ENCODE results near the gene AAR2.

The AAR2 gene

DNA sequence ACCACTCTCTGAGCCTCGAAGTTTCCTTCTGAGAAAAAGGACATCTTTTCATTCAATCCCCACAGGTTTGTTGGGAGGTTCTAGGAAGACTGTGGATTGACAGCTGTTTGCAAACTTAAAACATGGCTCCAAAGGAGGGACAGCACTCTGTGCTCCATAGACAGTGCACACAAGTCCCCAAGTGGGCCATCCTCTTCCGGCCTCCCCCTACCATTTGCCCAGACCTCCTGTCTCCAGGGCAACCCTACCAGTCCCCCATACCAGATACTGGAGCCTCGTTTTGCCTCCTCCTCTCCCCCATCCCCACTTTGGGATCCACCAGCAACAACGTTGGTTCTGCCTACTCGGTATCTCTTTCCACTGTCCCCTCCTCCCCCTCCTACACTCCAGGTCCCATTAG is 61.4 kb downstream of the AAR2 start:
- Histone ChIP-seq H3K4me3 (replicated peaks; ENCODE audit: insufficient read depth, low read length) (no peak overlapping the region), H3K27me3 (ENCODE audit: insufficient read depth, poor library complexity, severe bottlenecking) (peaks cover 6% of the 10 kb centered on the region), H3K27ac (replicated peaks) (no peak overlapping the region)
- TF ChIP-seq, protein P1, sequence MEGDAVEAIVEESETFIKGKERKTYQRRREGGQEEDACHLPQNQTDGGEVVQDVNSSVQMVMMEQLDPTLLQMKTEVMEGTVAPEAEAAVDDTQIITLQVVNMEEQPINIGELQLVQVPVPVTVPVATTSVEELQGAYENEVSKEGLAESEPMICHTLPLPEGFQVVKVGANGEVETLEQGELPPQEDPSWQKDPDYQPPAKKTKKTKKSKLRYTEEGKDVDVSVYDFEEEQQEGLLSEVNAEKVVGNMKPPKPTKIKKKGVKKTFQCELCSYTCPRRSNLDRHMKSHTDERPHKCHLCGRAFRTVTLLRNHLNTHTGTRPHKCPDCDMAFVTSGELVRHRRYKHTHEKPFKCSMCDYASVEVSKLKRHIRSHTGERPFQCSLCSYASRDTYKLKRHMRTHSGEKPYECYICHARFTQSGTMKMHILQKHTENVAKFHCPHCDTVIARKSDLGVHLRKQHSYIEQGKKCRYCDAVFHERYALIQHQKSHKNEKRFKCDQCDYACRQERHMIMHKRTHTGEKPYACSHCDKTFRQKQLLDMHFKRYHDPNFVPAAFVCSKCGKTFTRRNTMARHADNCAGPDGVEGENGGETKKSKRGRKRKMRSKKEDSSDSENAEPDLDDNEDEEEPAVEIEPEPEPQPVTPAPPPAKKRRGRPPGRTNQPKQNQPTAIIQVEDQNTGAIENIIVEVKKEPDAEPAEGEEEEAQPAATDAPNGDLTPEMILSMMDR (IDR thresholded peaks at IDR 0.05; ENCODE audit: insufficient read depth, low read length), result no peak
- TF ChIP-seq POLR2AphosphoS5 (IDR thresholded peaks at IDR 0.05; ENCODE audit: low read depth), result no peak
- TF ChIP-seq GABPA (IDR thresholded peaks at IDR 0.05; ENCODE audit: low read depth), result no peak
- DNase-seq (ENCODE audit: low read depth in 1 of 2, low spot score in 1 of 2), result no peak

DNA sequence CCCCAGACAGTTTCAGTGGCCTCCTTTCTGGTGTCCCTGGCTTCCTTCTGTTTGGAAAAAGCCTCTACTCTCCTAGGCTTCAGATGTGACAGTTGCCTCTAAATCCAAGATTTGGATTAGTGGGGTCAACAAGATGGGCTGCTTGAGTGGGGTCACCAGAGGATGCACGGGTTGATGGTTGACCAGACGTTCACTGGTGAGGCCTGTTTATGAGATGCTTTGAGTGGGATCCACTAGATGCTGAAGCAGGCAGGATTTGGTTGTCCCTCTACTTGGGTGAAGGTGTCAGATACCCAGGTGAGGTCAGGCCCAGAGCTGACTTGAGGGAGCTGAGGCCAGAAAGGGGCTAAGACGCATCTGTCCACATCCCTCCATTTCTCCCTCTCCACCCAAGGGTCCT is 61.8 kb downstream of the AAR2 start:
- no peak for DNase-seq (ENCODE audit: low read depth in 1 of 2, low spot score in 1 of 2)
- no peak for TF ChIP-seq POLR2AphosphoS5 (IDR thresholded peaks at IDR 0.05; ENCODE audit: low read depth)
- no peak for TF ChIP-seq GABPA (IDR thresholded peaks at IDR 0.05; ENCODE audit: low read depth)
- TF ChIP-seq, protein P1 (IDR thresholded peaks at IDR 0.05; ENCODE audit: insufficient read depth, low read length), result no peak
- TF ChIP-seq, protein P2, sequence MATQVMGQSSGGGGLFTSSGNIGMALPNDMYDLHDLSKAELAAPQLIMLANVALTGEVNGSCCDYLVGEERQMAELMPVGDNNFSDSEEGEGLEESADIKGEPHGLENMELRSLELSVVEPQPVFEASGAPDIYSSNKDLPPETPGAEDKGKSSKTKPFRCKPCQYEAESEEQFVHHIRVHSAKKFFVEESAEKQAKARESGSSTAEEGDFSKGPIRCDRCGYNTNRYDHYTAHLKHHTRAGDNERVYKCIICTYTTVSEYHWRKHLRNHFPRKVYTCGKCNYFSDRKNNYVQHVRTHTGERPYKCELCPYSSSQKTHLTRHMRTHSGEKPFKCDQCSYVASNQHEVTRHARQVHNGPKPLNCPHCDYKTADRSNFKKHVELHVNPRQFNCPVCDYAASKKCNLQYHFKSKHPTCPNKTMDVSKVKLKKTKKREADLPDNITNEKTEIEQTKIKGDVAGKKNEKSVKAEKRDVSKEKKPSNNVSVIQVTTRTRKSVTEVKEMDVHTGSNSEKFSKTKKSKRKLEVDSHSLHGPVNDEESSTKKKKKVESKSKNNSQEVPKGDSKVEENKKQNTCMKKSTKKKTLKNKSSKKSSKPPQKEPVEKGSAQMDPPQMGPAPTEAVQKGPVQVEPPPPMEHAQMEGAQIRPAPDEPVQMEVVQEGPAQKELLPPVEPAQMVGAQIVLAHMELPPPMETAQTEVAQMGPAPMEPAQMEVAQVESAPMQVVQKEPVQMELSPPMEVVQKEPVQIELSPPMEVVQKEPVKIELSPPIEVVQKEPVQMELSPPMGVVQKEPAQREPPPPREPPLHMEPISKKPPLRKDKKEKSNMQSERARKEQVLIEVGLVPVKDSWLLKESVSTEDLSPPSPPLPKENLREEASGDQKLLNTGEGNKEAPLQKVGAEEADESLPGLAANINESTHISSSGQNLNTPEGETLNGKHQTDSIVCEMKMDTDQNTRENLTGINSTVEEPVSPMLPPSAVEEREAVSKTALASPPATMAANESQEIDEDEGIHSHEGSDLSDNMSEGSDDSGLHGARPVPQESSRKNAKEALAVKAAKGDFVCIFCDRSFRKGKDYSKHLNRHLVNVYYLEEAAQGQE (IDR thresholded peaks at IDR 0.05; ENCODE audit: insufficient replicate concordance, low read depth), result no peak
- TF ChIP-seq SPI1 (IDR thresholded peaks at IDR 0.05; ENCODE audit: borderline replicate concordance, low read depth), result no peak
- Histone ChIP-seq H3K27me3 (ENCODE audit: insufficient read depth, poor library complexity, severe bottlenecking) (peaks cover 9% of the 10 kb centered on the region), H3K4me3 (replicated peaks; ENCODE audit: insufficient read depth, low read length) (no peak overlapping the region), H3K27ac (replicated peaks) (no peak overlapping the region)

DNA sequence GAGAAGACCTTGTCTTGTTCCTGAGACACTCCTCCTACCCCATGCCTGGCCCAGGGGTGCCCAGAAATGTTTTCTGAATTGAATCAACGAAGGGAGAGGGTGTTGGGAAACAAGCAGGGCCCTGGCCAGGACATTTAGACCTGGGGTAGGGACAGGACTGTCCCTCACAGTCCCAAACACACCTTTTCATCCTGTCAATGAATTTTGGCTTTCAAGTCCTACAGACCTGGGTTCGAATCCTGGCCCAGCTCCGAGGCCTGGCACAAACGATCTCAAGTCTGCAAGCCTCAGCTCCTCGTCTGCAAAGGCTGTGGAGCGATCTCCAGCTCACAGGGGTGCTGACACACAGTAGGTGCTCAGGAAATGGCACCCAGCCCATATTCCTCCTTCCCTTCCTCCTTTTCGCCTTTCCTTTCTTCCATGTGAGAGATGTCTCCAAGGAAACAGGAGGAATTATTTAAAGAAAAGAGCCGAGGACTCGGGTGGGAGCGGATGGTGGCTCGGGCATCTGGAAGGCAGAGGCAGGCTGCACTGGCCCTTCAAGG is 62.6 kb downstream of the AAR2 start:
- Histone ChIP-seq H3K27ac (replicated peaks) (no peak overlapping the region), H3K27me3 (ENCODE audit: insufficient read depth, poor library complexity, severe bottlenecking) (peaks cover 12% of the 10 kb centered on the region), H3K4me3 (replicated peaks; ENCODE audit: insufficient read depth, low read length) (no peak overlapping the region)
- DNase-seq (ENCODE audit: low read depth in 1 of 2, low spot score in 1 of 2), result no peak
- no peak for TF ChIP-seq GABPA (IDR thresholded peaks at IDR 0.05; ENCODE audit: low read depth)
- no peak for TF ChIP-seq POLR2AphosphoS5 (IDR thresholded peaks at IDR 0.05; ENCODE audit: low read depth)
- no peak for TF ChIP-seq SPI1 (IDR thresholded peaks at IDR 0.05; ENCODE audit: borderline replicate concordance, low read depth)
- TF ChIP-seq, protein P2 (IDR thresholded peaks at IDR 0.05; ENCODE audit: insufficient replicate concordance, low read depth), result no peak
- TF ChIP-seq, protein P1 (IDR thresholded peaks at IDR 0.05; ENCODE audit: insufficient read depth, low read length), result no peak

DNA sequence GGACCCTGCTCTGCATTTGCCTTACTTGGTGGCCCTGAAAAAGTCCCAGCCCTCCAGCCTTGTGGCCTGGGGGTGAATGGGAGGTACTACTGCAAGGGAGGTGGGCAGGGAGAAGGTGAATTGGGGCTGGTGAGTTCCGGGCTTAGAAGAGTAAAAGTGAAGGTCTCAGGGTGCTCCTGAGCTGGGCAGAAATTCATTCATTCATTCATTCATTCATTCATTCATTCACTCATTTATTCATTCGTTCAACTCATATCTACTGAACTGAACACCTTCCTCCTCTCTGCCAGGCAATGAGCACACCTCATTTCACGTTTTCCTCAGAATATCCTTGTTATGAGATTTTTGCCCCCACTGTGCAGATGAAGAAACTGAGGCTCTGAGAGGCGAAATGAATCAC is 63.2 kb downstream of the AAR2 start:
- Histone ChIP-seq H3K27ac (replicated peaks) (no peak overlapping the region), H3K27me3 (ENCODE audit: insufficient read depth, poor library complexity, severe bottlenecking) (peaks cover 17% of the 10 kb centered on the region), H3K4me3 (replicated peaks; ENCODE audit: insufficient read depth, low read length) (no peak overlapping the region)
- no peak for DNase-seq (ENCODE audit: low read depth in 1 of 2, low spot score in 1 of 2)
- TF ChIP-seq, protein P2 (IDR thresholded peaks at IDR 0.05; ENCODE audit: insufficient replicate concordance, low read depth), result no peak
- TF ChIP-seq GABPA (IDR thresholded peaks at IDR 0.05; ENCODE audit: low read depth) (no peak), SPI1 (IDR thresholded peaks at IDR 0.05; ENCODE audit: borderline replicate concordance, low read depth) (no peak), POLR2AphosphoS5 (IDR thresholded peaks at IDR 0.05; ENCODE audit: low read depth) (no peak)
- TF ChIP-seq, protein P1 (IDR thresholded peaks at IDR 0.05; ENCODE audit: insufficient read depth, low read length), result no peak
